ENCODE results near the gene PDE9A.
A peak's percentile ranks its signal among the peaks of the same experiment; 100 is the strongest.

The PDE9A gene

DNA sequence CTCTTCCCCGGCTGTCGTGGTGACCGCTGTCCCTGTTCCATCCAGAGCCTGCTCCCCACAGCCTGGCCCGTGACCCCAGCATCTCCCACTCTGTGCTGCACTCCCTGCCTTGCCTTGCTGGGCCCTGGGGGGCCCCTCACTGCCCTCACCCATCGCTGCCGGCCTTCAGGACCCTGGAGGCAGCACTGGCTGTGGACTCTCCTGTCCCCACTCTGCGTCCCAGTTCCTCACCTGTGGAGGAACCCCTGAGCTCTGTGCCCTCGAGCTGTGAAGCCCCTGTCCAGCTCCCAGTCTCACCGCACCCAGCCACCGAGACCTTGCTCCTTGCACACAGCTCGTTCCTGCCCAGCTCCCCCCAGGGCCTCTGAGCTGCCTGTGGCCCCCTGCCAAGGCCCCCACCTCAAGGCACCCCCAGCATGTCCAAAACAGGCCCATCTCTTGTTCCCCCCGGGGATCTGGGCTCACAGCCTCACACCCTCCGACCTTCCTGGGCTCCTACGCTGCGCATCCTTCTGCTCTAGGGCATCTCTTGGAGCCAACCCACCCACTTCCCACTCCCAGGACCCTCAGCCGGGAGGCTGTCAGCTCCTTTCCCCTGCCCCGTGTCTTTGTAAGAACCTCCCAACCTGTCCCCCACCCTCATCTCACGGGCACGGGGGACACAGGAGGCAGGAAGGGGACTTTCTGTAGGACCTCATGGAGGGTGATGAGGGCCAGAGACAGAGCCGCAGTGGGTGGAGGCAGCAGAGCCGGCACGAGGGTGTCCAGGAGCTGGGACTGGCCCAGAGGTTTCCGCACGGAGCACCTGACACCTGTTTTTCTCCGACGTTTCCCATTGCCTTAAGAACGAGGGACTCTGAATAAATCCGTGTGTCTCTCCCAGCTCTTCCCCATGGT, 116.6 kb downstream of the PDE9A start:
- no peak for ATAC-seq
- no peaks in the 10 kb centered on the region for H3K36me3 Mint-ChIP-seq
- H3K4me1 Mint-ChIP-seq = peaks cover 4% of the 10 kb centered on the region
- no peak overlapping the region for H3K27ac Mint-ChIP-seq
- no peak overlapping the region for H3K4me3 Mint-ChIP-seq
- DNase-seq (ENCODE audit: low spot score in 2 of 2) = no peak
- no peaks in the 10 kb centered on the region for H3K9me3 Mint-ChIP-seq

- H3K27ac Mint-ChIP-seq = no peak overlapping the region
- DNase-seq (ENCODE audit: low spot score in 2 of 2) (no peak), ATAC-seq (no peak)
- no peaks in the 10 kb centered on the region for H3K36me3 Mint-ChIP-seq
- H3K4me1 Mint-ChIP-seq = peaks cover 4% of the 10 kb centered on the region
- H3K4me3 Mint-ChIP-seq = no peak overlapping the region
- H3K9me3 Mint-ChIP-seq = no peaks in the 10 kb centered on the region
Measured at GRCh38 chr21:42770717-42771502, 117.5 kb downstream of the PDE9A start.

GRCh38 chr21:42771503-42771805, 118.0 kb downstream of the PDE9A start:
- Mint-ChIP-seq H3K4me1 (peaks cover 4% of the 10 kb centered on the region), H3K36me3 (no peaks in the 10 kb centered on the region), H3K4me3 (no peak overlapping the region), H3K27ac (peak overlapping the region; percentile 37), H3K9me3 (no peaks in the 10 kb centered on the region)
- no peak for ATAC-seq
- DNase-seq (ENCODE audit: low spot score in 2 of 2) = no peak

DNA sequence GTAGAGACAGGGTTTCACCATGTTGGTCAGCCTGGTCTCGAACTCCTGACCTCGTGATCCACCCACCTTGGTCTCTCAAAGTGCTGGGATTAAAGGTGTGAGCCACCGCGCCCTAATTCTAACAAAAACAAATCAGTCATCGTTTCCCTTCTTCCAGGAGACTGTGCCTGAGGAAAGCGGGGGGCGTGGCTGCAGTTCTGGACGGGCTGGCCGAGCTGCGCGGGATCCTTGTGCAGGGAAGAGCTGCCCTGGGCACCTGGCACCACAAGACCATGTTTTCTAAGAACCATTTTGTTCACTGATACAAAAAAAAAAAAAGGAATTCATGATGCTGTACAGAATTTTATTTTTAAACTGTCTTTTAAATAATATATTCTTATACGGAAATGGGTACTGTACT, 121.7 kb downstream of the PDE9A start:
- ATAC-seq (no peak), DNase-seq (ENCODE audit: low spot score in 2 of 2) (no peak)
- no peaks in the 10 kb centered on the region for H3K9me3 Mint-ChIP-seq
- no peak overlapping the region for H3K27ac Mint-ChIP-seq
- peaks cover 9% of the 10 kb centered on the region for H3K4me1 Mint-ChIP-seq
- no peaks in the 10 kb centered on the region for H3K36me3 Mint-ChIP-seq
- H3K4me3 Mint-ChIP-seq = no peak overlapping the region

- Mint-ChIP-seq H3K36me3 (no peaks in the 10 kb centered on the region), H3K4me3 (no peak overlapping the region), H3K4me1 (peaks cover 9% of the 10 kb centered on the region), H3K27ac (no peak overlapping the region), H3K9me3 (no peaks in the 10 kb centered on the region)
- DNase-seq (ENCODE audit: low spot score in 2 of 2) = no peak
- ATAC-seq = no peak
Measured at GRCh38 chr21:42775891-42776290, 122.5 kb downstream of the PDE9A start.

- Mint-ChIP-seq H3K4me1 (peaks cover 13% of the 10 kb centered on the region), H3K4me3 (no peak overlapping the region), H3K27ac (no peak overlapping the region), H3K9me3 (no peaks in the 10 kb centered on the region), H3K36me3 (no peaks in the 10 kb centered on the region)
- DNase-seq (ENCODE audit: low spot score in 2 of 2) (no peak), ATAC-seq (peak; percentile 34)
Measured at GRCh38 chr21:42777064-42777756, 123.8 kb downstream of the PDE9A start.

GRCh38 chr21:42777757-42778344, 124.4 kb downstream of the PDE9A start:
- H3K4me3 Mint-ChIP-seq = no peak overlapping the region
- no peak overlapping the region for H3K27ac Mint-ChIP-seq
- H3K9me3 Mint-ChIP-seq = no peaks in the 10 kb centered on the region
- H3K4me1 Mint-ChIP-seq = peaks cover 20% of the 10 kb centered on the region
- no peaks in the 10 kb centered on the region for H3K36me3 Mint-ChIP-seq
- no peak for DNase-seq (ENCODE audit: low spot score in 2 of 2)
- ATAC-seq = no peak

DNA sequence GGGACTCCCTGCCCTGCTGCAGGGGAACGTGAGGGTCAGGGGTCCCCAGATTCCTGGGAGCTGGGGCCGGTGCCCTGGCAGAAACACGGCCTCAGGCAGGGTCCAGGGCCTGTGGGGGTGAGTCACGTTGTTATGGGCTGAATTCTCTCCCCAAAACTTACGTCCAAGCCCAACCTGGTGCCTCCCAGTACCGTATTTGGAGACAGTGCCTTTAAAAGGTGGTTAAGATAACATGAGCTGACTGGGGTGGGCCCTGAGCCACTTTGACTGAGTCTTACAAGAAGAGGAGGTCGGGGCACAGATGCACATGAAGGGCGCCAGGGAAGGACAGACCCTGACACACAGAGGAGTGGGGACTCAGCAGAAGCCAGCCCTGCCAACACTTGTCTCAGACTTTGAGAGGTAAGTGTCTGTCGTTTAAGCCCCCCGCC, 126.0 kb downstream of the PDE9A start:
- H3K4me1 Mint-ChIP-seq = peaks cover 32% of the 10 kb centered on the region
- ATAC-seq (no peak), DNase-seq (ENCODE audit: low spot score in 2 of 2) (no peak)
- H3K9me3 Mint-ChIP-seq = no peaks in the 10 kb centered on the region
- H3K27ac Mint-ChIP-seq = peak overlapping the region; percentile 56
- no peak overlapping the region for H3K4me3 Mint-ChIP-seq
- H3K36me3 Mint-ChIP-seq = no peaks in the 10 kb centered on the region

GRCh38 chr21:42780617-42781016, 127.2 kb downstream of the PDE9A start:
- no peak for DNase-seq (ENCODE audit: low spot score in 2 of 2)
- H3K36me3 Mint-ChIP-seq = no peaks in the 10 kb centered on the region
- peaks cover 37% of the 10 kb centered on the region for H3K4me1 Mint-ChIP-seq
- no peak overlapping the region for H3K4me3 Mint-ChIP-seq
- H3K27ac Mint-ChIP-seq = no peak overlapping the region
- ATAC-seq = no peak
- H3K9me3 Mint-ChIP-seq = no peaks in the 10 kb centered on the region

DNA sequence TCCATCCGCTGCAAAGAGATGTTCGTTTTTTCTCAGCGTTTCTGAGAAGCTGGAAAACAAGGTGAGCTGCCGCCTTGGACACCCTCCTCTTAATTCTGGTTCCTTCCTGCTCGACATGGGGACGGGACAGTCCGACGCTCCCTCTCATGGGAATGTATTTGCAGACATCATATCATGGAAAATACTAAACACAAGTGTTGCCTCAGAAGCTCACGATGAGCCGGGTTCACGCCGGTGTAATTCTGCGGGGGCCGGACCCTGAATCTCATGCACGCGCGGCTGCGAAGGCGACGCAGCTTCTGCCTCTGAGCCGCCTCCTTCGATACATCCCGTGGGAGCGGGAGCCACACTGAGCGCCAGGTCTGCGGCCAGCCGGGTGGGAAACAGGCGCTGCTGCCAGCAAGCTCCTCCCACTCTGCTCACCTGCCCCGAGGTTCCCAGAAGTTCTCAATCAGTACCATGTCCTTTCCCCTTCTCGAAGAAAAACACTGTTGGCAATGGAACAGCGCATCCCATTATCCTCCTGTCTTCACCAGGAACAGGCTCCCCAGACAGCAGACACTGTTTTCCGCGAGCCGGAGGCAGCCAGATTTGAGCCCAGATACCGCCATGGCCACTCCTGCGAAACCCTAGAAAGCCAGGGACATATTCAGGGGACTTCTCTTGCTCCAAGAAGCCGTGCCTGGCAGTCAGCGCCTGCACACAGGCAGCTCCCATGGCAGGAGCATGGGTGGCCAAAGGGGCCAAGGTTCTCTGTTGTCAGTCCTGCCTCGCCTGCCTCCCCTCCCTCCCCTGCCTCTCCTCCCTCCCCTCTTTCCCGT, 127.9 kb downstream of the PDE9A start:
- peaks cover 37% of the 10 kb centered on the region for H3K4me1 Mint-ChIP-seq
- H3K4me3 Mint-ChIP-seq = no peak overlapping the region
- no peaks in the 10 kb centered on the region for H3K9me3 Mint-ChIP-seq
- H3K36me3 Mint-ChIP-seq = no peaks in the 10 kb centered on the region
- DNase-seq (ENCODE audit: low spot score in 2 of 2) (no peak), ATAC-seq (no peak)
- no peak overlapping the region for H3K27ac Mint-ChIP-seq

DNA sequence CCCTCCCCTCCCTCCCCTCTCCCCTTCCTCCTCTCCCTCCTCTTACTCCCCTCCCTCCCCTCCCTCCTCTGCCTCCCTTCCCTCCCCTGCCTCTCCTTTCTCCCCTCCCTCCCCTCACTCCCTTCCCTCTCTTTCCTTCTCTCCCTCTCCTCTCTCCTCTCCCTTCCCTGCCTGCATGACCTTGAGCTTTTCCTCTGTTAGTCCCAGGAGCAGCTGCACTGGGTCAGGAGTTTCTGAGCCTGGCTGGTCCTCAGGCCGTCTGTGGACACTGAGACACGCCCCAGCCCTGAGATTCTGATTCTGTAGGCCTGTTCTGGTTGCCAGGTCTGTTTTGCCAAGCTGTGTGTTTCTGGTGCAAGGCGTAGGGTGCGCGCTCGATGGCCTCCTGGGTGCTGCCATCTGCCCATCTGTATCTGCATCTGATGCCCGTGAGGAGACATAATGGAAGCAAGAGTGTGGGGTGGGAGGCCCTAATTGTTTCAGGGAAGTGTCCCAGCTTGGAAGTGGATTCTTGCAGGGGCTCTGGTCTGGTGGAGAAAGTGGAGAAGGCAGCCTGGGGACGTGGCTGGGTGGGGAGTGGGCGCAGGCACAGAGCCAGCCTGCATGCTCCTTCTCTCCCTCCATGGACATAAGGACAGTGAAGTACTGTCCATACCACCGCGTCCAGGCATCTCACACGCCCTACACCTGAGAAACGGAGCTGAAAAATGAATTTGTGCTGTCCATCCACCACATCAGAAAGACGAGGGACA, 128.7 kb downstream of the PDE9A start:
- H3K9me3 Mint-ChIP-seq = no peaks in the 10 kb centered on the region
- peak overlapping the region; percentile 41 for H3K27ac Mint-ChIP-seq
- no peaks in the 10 kb centered on the region for H3K36me3 Mint-ChIP-seq
- no peak for ATAC-seq
- H3K4me3 Mint-ChIP-seq = no peak overlapping the region
- no peak for DNase-seq (ENCODE audit: low spot score in 2 of 2)
- peaks cover 37% of the 10 kb centered on the region for H3K4me1 Mint-ChIP-seq

GRCh38 chr21:42782723-42783242, 129.4 kb downstream of the PDE9A start:
- no peaks in the 10 kb centered on the region for H3K36me3 Mint-ChIP-seq
- H3K9me3 Mint-ChIP-seq = no peaks in the 10 kb centered on the region
- H3K4me3 Mint-ChIP-seq = no peak overlapping the region
- DNase-seq (ENCODE audit: low spot score in 2 of 2) = no peak
- no peak for ATAC-seq
- peaks cover 37% of the 10 kb centered on the region for H3K4me1 Mint-ChIP-seq
- H3K27ac Mint-ChIP-seq = no peak overlapping the region

- Mint-ChIP-seq H3K36me3 (no peaks in the 10 kb centered on the region), H3K4me3 (peak overlapping the region; percentile 74), H3K9me3 (no peaks in the 10 kb centered on the region), H3K27ac (peak overlapping the region; percentile 99), H3K4me1 (peaks cover 37% of the 10 kb centered on the region)
- ATAC-seq (peak; percentile 25), DNase-seq (ENCODE audit: low spot score in 2 of 2) (peak in 1 of 2 donors; percentile 11)
Measured at GRCh38 chr21:42784276-42784675, 130.9 kb downstream of the PDE9A start.
